Ovary (tissue), 9 donors: ENCODE results near the gene NCS1. TPM values are rescaled to one million over a fixed set of nuclear protein-coding genes. Genes with fewer than 3 reads are reported as not detected.

Experiments used
- DNase-seq, 5 donors: peaks; one replicate each; pipeline ENCODE4 v3.0.0-alpha.2; 2019 to 2020
- H3K27ac ChIP-seq, 2 donors: fragments of 200-600 bp; one replicate each; pipeline versions ENCODE4 v1.5.1 to v1.8.0; 2019 to 2022
- H3K27me3 ChIP-seq: fragments of 200-600 bp; one replicate; pipeline ENCODE4 v1.8.0; 2022
- H3K36me3 ChIP-seq: fragments of 200-600 bp; sonication (generic); one replicate; pipeline ENCODE4 v1.5.1; 2019
- H3K4me1 ChIP-seq: one replicate; pipeline ENCODE4 v1.8.1; 2013; ENCODE audit warnings: mild to moderate bottlenecking, moderate library complexity; ENCODE audit not compliant: insufficient read depth
- H3K4me3 ChIP-seq: fragments of 200-600 bp; sonication (generic); one replicate; pipeline ENCODE4 v1.5.1; 2017
- H3K9me3 ChIP-seq, 2 donors: fragments of 200-600 bp in 1 of 2; sonication (generic) in 1 of 2; one replicate each; pipeline versions ENCODE4 v1.5.1 to v1.8.1; 2013 to 2019; ENCODE audit warnings: mild to moderate bottlenecking in 1 of 2, moderate library complexity in 1 of 2
- CTCF ChIP-seq, 3 donors: fragments of 450-650 bp in 2 of 3; fragments of 200-600 bp in 1 of 3; IDR thresholded peaks; one replicate each; pipeline versions ENCODE4 v1.5.1 to v1.8.0; 2016 to 2022; ENCODE audit warnings: antibody characterized with exemption in 3 of 3, mild to moderate bottlenecking in 1 of 3
- EP300 ChIP-seq: sonication (generic); formaldehyde crosslinking; IDR thresholded peaks from one replicate; pipeline ENCODE4 v1.6.1; 2017; ENCODE audit warnings: antibody characterized with exemption
- POLR2A ChIP-seq: fragments of 450-650 bp; IDR thresholded peaks from one replicate; pipeline ENCODE4 v1.6.1; 2017; ENCODE audit warnings: antibody characterized with exemption, mild to moderate bottlenecking, moderate library complexity
- WGBS, 3 donors: extraction: QIAGEN DNeasy Blood & Tissue Kit in 1 of 3; methylation state at CpG; one replicate each; pipeline versions ENCODE4 v1.1.5 to v1.1.7; 2013 to 2017; 5-methylcytosine and 5-hydroxymethylcytosine counted together
- intact Hi-C, 4 donors: fragments of 100-400 bp; cut with DNase I; formaldehyde crosslinking; loops; one replicate each; pipeline versions ENCODE4 v1.11.0 to v1.15.1; 2022 to 2023
- polyA plus RNA-seq, 2 donors: library from polyadenylated mRNA; stranded (reverse); fragments of 200-250 nt in 1 of 2; fragments of 350-450 nt in 1 of 2; fragmentation: Illumina TruSeq in 1 of 2; extraction: RNeasy Lipid Tissue Mini Kit (QIAGEN cat#74804) in 1 of 2; gene quantifications; one replicate each; pipeline ENCODE4 v1.2.3, GENCODE V29; 2013 to 2014
- total RNA-seq, 7 donors: library from RNA; depleted of rRNA in 2 of 7; stranded (reverse); fragments of >200 nt in 2 of 7; fragmentation: NEBNext Ultra II Directional in 3 of 7; extraction: Animal tissue kit (Norgen Biotek cat#: 25700) in 3 of 7; gene quantifications; one replicate each; pipeline versions ENCODE4 v1.1.0 to v1.2.4, GENCODE V29; 2016 to 2023
- donor health status: DM: no; HTN: no; CAD: no; lungs with moderate emphysema.
- donor health status: DM: no; HTN: no; CAD: no.
- donor health status: Bipolar disorder and iron deficiency.
- donor health status: DM: yes; HTN: yes; CAD: no.
- donor health status: DM: no; HTN: no; CAD: no.
- donor health status: DM: yes; HTN: yes; CAD: no.

NCS1 gene
- total and polyA plus RNA-seq, 9 donors: 3.6 to 46.7 (median 25.0) TPM

DNA sequence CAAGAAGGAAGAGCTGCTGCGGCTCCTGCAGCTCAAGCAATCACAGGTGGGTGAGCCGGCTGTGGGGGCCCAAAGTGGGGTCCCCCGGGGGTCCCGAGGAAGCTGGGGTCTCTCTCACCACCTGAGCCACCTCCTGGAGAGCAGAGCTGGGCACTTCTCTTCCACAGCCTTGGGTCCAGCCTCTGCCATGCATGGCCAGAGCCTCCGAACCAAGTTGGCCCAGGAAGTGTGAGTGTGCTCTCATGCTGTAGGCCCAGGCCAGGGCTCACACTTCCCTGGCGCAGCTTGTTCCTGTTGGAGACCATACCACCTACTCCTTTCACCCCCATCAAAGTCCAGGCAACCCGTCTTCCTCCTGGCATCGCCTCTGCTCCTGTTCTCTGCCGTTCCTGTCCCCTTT is 113.1 kb downstream of the NCS1 start:
- Histone ChIP-seq H3K9me3 (no peaks in the 10 kb centered on the region), H3K27me3 (no peaks in the 10 kb centered on the region), H3K4me3 (no peak overlapping the region), H3K4me1 (no peaks in the 10 kb centered on the region), H3K36me3 (no peaks in the 10 kb centered on the region), H3K27ac (no peak overlapping the region)
- TF ChIP-seq EP300 (no peak), POLR2A (no peak)
- intact Hi-C loops: no loop called here
- DNase-seq: no peak
- 77 to 94% (median 82%) methylated on average over 8 to 9 of the region's 9 CpGs for WGBS, 3 donors

DNA sequence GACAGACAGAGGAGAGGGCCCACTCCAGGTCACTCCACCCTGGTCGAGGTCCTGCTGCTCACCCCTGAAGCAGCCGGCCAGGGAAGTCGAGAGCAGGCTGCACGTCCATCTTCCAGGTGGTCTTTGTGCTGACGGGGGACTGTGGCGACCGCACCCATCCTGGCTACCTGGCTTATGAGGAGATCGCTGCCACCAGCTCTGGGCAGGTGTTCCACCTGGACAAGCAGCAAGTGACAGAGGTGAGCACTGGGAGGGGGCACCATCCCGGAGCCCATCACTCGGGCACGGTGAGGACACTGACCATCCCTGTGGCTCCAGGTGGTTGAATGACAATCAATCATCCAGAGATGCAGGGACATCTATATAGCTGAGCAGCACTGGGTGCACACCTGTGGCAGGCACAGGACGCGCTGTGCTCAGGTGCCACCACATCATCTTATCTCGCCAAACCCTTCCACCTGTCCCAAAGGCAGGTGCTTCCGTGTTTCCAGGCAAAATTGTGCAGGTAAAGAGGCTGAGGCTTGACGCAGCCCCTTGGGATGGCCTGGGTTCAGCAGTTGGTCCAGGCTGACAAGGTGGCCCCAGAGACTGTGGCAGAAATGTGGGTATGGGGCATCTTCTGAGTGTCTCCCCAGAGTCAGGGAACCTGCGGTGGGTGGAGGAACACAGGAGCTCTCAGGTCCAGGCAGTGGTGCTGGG is 114.0 kb downstream of the NCS1 start:
- no peaks in the 10 kb centered on the region for H3K36me3 ChIP-seq
- TF ChIP-seq POLR2A (no peak), CTCF (IDR thresholded peaks at IDR 0.05) (no peak), EP300 (no peak)
- H3K4me1 ChIP-seq: no peaks in the 10 kb centered on the region
- H3K4me3 ChIP-seq: no peak overlapping the region
- no peaks in the 10 kb centered on the region for H3K27me3 ChIP-seq
- intact Hi-C loops: no loop called here
- no peak for DNase-seq
- 88 to 92% (median 91%) methylated on average over 16 to 17 of the region's 17 CpGs for WGBS, 3 donors
- no peaks in the 10 kb centered on the region for H3K9me3 ChIP-seq
- H3K27ac ChIP-seq: no peak overlapping the region

Other genes with a start within 250 kb of the NCS1 start
- 10 to 100 TPM; 22.4 to 57.8 (median 49.0) TPM for gene FNBP1, start 129.2 kb upstream of the NCS1 start, total RNA-seq
- 10 to 100 TPM; 18.0 to 61.5 TPM for gene FNBP1, start 129.2 kb upstream of the NCS1 start, polyA plus RNA-seq
- gene GPR107, start 118.5 kb upstream of the NCS1 start, total RNA-seq: 10 to 100 TPM; 11.6 to 34.4 (median 28.3) TPM
- 10 to 100 TPM; 16.3 to 44.0 TPM for gene GPR107, start 118.5 kb upstream of the NCS1 start, polyA plus RNA-seq
- gene HMCN2, start 93.4 kb downstream of the NCS1 start, total RNA-seq: 1 to 10 TPM in 3 of 7 donors, under 1 TPM in 4; 0.12 to 4.2 (median 0.96) TPM
- 1 to 10 TPM in 1 of 2 donors, under 1 TPM in 1; 0.98 to 1.5 TPM for gene HMCN2, start 93.4 kb downstream of the NCS1 start, polyA plus RNA-seq